Tibial artery (tissue), 4 donors: ENCODE results near the gene PXK.
A peak's percentile ranks its signal among the peaks of the same experiment; 100 is the strongest.

Experiments used
- DNase-seq, 2 donors: peaks; one replicate each; pipeline ENCODE4 v3.0.0-alpha.2; 2019
- H3K27ac ChIP-seq, 2 donors: fragments of 200-600 bp; sonication (generic) in 1 of 2; 1 replicate in 1 of 2; 2 replicates in 1 of 2; pipeline ENCODE4 v1.5.1; 2018 to 2019; ENCODE audit warnings: mild to moderate bottlenecking in 1 of 2
- H3K27me3 ChIP-seq, 2 donors: fragments of 200-600 bp; sonication (generic) in 1 of 2; one replicate each; pipeline versions ENCODE4 v1.5.1 to v1.6.0; 2016 to 2019
- H3K36me3 ChIP-seq, 3 donors: fragments of 200-600 bp; sonication (generic) in 2 of 3; one replicate each; pipeline ENCODE4 v1.5.1; 2016 to 2019; ENCODE audit warnings: mild to moderate bottlenecking in 2 of 3
- H3K4me1 ChIP-seq, 4 donors: fragments of 200-600 bp; sonication (generic) in 2 of 4; 1 replicate in 3 of 4; 2 replicates in 1 of 4; pipeline ENCODE4 v1.5.1; 2016 to 2019
- H3K4me3 ChIP-seq, 2 donors: fragments of 200-600 bp; sonication (generic) in 1 of 2; 1 replicate in 1 of 2; 2 replicates in 1 of 2; pipeline ENCODE4 v1.5.1; 2018 to 2019; ENCODE audit warnings: mild to moderate bottlenecking in 2 of 2
- H3K9me3 ChIP-seq, 3 donors: fragments of 200-600 bp; sonication (generic) in 1 of 3; one replicate each; pipeline ENCODE4 v1.5.1; 2016 to 2019
- CTCF ChIP-seq, 2 experiments: fragments of 200-600 bp in 1 of 2; fragments of 450-650 bp in 1 of 2; IDR thresholded peaks; one replicate each; pipeline ENCODE4 v1.5.1; 2017 to 2019; ENCODE audit warnings: antibody characterized with exemption in 2 of 2, mild to moderate bottlenecking in 1 of 2, moderate library complexity in 1 of 2
- intact Hi-C: fragments of 100-400 bp; cut with DNase I; formaldehyde crosslinking; loops from one replicate; pipeline ENCODE4 v1.15.0; 2023; ENCODE audit warnings: low total_unique reads

PXK gene

DNA sequence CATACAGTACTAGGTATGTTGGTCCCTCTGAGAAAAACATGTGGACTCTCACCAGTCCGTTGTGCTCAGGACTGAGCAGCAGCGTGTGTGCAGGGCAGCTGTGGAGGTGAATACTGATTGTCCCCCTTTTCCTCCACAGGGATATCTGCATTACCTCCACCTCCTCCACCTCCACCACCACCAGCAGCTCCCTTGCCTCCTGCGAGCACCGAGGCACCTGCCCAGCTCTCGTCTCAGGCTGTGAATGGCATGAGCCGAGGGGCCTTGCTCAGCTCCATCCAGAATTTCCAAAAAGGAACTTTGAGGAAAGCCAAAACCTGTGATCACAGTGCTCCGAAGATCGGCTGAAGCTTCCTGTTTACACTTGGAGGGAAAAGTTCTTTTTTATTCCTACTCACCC, 91.9 kb downstream of the PXK start:
- peaks cover 50 to 88% (median 87%) of the 10 kb centered on the region in 3 donors for H3K36me3 ChIP-seq

GRCh38 chr3:58425782-58426181, 93.1 kb downstream of the PXK start:
- Histone ChIP-seq H3K36me3 (peaks cover 62 to 100% (median 96%) of the 10 kb centered on the region in 3 donors), H3K27ac (no peak overlapping the region), H3K4me3 (no peak overlapping the region), H3K4me1 (peaks cover 0 to 2% (median 0%) of the 10 kb centered on the region in 4 donors), H3K27me3 (no peaks in the 10 kb centered on the region), H3K9me3 (no peaks in the 10 kb centered on the region)
- intact Hi-C loops, result no loop called here
- DNase-seq, result no peak
- no peak for TF ChIP-seq CTCF (IDR thresholded peaks at IDR 0.05)

More for the DNA sequence above, 91.9 kb downstream of the PXK start:
- intact Hi-C loops, result no loop called here
- Histone ChIP-seq H3K9me3 (no peaks in the 10 kb centered on the region), H3K4me3 (no peak overlapping the region), H3K4me1 (peaks cover 0 to 9% (median 2%) of the 10 kb centered on the region in 4 donors), H3K27me3 (no peaks in the 10 kb centered on the region), H3K27ac (no peak overlapping the region)
- no peak for TF ChIP-seq CTCF (IDR thresholded peaks at IDR 0.05)
- no peak for DNase-seq

DNA sequence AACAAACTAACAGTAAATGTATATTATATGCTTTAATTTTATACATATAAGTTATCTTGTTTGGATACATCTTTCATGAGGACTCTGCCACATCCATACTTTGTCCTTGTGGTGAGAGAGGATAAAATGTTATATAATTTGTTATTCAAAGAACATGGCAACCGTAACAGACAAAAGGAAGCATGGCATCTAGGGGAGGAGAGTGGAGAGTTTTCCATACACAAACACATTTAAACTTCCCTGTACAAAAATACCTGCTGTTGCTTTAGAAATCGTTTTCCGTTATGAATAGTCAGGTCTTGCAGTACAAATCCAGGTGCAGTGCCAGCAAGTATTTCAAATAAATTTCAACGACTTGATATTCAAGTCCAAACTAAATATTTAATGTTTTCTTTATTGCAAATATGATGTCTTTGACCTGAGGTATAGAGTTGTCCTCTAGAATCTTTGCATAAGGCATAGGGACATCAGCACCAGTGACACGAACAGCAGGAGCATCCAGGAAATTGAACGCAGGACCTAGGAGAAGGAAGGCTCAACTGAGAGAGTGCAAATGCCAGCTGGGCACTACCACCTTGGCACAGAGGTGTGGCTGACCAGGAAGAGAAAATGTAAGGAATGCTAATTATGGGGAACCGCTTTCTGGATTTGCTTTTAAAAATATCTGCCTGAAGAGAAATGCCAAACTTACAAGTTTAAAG, 95.1 kb downstream of the PXK start:
- peaks cover 0 to 21% (median 14%) of the 10 kb centered on the region in 4 donors for H3K4me1 ChIP-seq
- no peaks in the 10 kb centered on the region for H3K9me3 ChIP-seq
- peaks cover 72 to 91% (median 89%) of the 10 kb centered on the region in 3 donors for H3K36me3 ChIP-seq
- H3K4me3 ChIP-seq, result no peak overlapping the region
- intact Hi-C loops, result no loop called here
- no peak for TF ChIP-seq CTCF (IDR thresholded peaks at IDR 0.05)
- DNase-seq, result no peak
- no peaks in the 10 kb centered on the region for H3K27me3 ChIP-seq
- H3K27ac ChIP-seq, result no peak overlapping the region

DNA sequence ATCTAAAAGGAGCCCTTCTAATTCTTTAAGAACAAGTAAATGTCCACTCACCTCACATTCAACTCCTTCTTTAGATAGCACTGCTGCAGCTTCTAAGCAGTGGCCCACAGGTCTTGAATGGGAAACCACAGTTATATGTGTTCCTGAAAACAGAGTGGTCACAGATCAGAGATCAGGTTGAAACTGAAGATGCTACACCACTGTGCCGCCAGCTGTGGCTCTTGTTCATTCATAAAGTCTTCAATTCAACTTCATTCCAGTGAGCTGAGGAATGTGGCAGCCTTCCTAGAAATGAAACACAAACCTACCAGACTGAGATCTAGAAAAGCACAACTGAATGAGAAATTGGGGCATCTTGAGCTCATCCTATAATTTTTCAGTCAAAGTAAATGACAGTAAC, 97.0 kb downstream of the PXK start:
- no peaks in the 10 kb centered on the region for H3K27me3 ChIP-seq
- no peaks in the 10 kb centered on the region for H3K9me3 ChIP-seq
- no peak for TF ChIP-seq CTCF (IDR thresholded peaks at IDR 0.05)
- intact Hi-C loops, result no loop called here
- no peak for DNase-seq
- no peak overlapping the region for H3K4me3 ChIP-seq
- H3K27ac ChIP-seq, result no peak overlapping the region
- peaks cover 0 to 29% (median 22%) of the 10 kb centered on the region in 4 donors for H3K4me1 ChIP-seq
- H3K36me3 ChIP-seq, result peaks cover 63 to 74% (median 73%) of the 10 kb centered on the region in 3 donors

DNA sequence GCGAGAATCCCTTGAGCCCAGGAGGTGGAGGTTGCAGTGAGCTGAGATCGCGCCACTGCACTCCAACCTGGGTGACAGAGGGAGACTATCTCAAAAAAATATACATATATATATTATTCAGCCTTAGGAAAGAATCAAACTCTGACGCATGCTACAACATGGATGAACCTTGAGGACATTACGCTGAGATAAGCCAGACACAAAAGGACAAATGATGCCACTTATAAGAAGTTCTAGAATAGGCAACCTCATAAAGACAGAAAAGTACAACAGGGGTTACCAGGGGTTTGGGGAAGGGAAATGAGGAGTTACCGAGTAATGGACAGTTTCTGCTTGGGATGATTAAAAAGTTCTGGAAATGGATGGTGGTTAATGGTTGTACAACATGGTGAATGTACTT, 100.2 kb downstream of the PXK start:
- peak overlapping the region; percentile 89 to 95 for H3K27ac ChIP-seq
- no peak for TF ChIP-seq CTCF (IDR thresholded peaks at IDR 0.05)

More for the DNA sequence above, 100.2 kb downstream of the PXK start:
- Histone ChIP-seq H3K36me3 (peaks cover 39 to 41% (median 40%) of the 10 kb centered on the region in 3 donors), H3K9me3 (no peaks in the 10 kb centered on the region), H3K4me1 (peaks cover 0 to 46% (median 37%) of the 10 kb centered on the region in 4 donors), H3K27me3 (no peaks in the 10 kb centered on the region), H3K4me3 (peak overlapping the region; percentile 81 to 87)
- intact Hi-C loops, result no loop called here
- DNase-seq, result no peak
